Stimulated activated naive CD8-positive, alpha-beta T cell treated with anti-CD3 and anti-CD28 coated beads, Interleukin-15, Interleukin-2, amounts not matched to agents 100 ng/mL and 50 ng/mL, for 24 hours (primary cell): ENCODE data around the gene SEMA4G.

Experiments used
- H3K27ac Mint-ChIP-seq: one replicate; pipeline ENCODE4 v1.8.0; 2021; ENCODE audit warnings: mild to moderate bottlenecking, mixed read lengths
- H3K27me3 Mint-ChIP-seq: one replicate; pipeline ENCODE4 v1.8.0; 2021; ENCODE audit warnings: mixed read lengths
- H3K36me3 Mint-ChIP-seq: one replicate; pipeline ENCODE4 v1.8.0; 2021; ENCODE audit warnings: low read depth, mixed read lengths
- H3K4me1 Mint-ChIP-seq: one replicate; pipeline ENCODE4 v1.8.0; 2021; ENCODE audit warnings: low read depth, mixed read lengths
- H3K4me3 Mint-ChIP-seq: one replicate; pipeline ENCODE4 v1.8.0; 2021; ENCODE audit warnings: mild to moderate bottlenecking, mixed read lengths
- H3K9me3 Mint-ChIP-seq: one replicate; pipeline ENCODE4 v1.8.0; 2021; ENCODE audit warnings: mixed read lengths

The SEMA4G gene

DNA sequence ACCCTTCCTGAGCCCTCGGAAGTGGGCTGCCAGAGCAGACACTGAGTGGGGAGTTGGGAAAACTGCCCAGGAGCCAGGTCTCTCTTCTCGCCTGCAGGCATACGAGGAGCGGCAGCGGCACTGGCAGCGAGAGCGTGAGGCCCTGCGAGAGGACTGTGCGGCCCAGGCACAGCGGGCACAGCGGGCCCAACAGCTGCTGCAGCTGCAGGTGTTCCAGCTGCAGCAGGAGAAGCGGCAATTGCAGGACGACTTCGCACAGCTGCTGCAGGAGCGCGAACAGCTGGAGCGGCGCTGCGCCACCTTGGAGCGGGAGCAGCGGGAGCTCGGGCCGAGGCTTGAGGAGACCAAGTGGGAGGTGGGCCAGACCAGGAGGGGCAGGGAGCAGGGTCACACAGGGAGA, 36.1 kb downstream of the SEMA4G start:
- H3K36me3 Mint-ChIP-seq, result peaks cover 4% of the 10 kb centered on the region
- no peaks in the 10 kb centered on the region for H3K27me3 Mint-ChIP-seq
- H3K4me1 Mint-ChIP-seq, result peaks cover 9% of the 10 kb centered on the region
- no peaks in the 10 kb centered on the region for H3K9me3 Mint-ChIP-seq
- no peak overlapping the region for H3K27ac Mint-ChIP-seq
- no peak overlapping the region for H3K4me3 Mint-ChIP-seq

GRCh38 chr10:101005869-101006567, 36.7 kb downstream of the SEMA4G start:
- Mint-ChIP-seq H3K27ac (no peak overlapping the region), H3K36me3 (peaks cover 2% of the 10 kb centered on the region), H3K4me1 (peaks cover 3% of the 10 kb centered on the region), H3K27me3 (no peaks in the 10 kb centered on the region), H3K9me3 (no peaks in the 10 kb centered on the region), H3K4me3 (no peak overlapping the region)

GRCh38 chr10:101006593-101007098, 37.3 kb downstream of the SEMA4G start:
- Mint-ChIP-seq H3K27ac (no peak overlapping the region), H3K9me3 (no peaks in the 10 kb centered on the region), H3K4me1 (no peaks in the 10 kb centered on the region), H3K4me3 (no peak overlapping the region), H3K27me3 (no peaks in the 10 kb centered on the region), H3K36me3 (no peaks in the 10 kb centered on the region)

DNA sequence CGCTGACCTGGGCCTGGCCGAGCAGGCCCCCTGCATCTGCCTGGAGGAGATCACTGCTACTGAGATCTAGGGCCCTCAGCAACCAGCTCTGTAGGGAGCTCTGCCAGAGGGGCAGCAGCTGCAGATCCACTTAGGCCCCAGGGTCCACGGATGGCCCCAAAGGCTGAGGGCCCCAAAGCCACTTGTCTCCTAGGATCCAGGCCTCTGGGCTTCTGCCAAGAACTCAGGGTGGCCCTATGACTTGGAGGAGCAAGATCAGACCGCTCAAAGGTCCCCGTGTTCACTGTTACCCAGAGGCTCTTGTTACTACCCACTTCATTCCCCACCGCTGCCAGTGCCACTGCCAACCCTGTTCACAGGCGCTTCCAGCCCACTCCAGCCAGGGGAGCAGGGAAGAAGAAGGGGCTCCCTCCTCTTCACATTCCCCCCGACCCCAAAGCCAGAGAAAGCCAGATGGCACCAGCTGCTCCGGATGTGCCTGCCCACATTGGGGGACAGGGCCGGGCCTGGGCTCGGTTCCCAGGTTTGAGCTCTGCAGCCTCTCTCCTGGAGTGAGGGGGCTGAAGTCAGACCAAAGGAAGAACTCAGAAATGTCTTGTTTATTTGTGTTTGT, 37.9 kb downstream of the SEMA4G start:
- H3K4me3 Mint-ChIP-seq, result no peak overlapping the region
- no peaks in the 10 kb centered on the region for H3K9me3 Mint-ChIP-seq
- H3K27ac Mint-ChIP-seq, result no peak overlapping the region
- H3K36me3 Mint-ChIP-seq, result no peaks in the 10 kb centered on the region
- no peaks in the 10 kb centered on the region for H3K27me3 Mint-ChIP-seq
- H3K4me1 Mint-ChIP-seq, result no peaks in the 10 kb centered on the region

DNA sequence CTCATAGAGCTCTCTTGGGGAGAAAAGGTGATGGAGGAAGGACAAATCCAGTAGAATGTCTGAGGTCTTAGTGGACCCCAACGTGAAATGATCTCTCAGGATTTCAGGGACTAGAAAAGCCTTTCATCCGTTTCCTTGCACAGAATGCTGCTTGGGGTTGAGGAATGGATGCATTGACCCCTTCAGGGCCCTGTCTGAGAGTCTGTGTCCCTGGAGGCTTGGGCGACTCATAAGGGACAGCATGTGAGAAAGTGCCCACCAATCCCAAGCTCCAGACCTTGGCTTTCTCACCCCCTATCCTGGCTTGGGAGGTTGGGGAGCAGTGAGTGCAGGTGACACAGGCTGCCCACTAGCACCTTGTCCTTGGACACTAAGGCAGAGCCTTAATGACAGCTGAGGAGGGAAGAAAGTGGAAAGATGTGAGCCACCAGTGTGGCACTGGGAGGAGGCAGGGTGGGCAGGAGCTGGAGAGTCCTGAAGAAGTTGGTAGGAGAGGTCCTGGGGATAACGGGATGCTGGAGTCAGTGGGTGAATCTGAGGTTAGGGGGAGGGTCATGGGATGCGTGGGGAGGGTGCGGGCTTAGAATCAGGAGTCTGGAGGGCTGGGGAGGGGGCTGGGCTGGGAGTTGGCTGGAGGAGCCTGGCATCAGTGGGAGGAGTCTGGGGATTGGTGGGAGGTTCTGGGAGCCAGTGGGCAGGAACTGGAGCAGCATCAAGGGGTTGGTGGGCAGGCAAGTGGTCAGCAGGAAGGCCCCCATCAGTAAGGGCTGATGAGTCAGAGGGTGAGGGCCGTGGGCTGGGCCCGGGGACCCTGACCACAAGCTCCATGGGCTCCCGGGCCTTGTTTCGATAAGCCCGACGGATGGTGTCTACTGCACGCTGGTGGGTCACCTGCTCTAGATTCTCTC, 38.9 kb downstream of the SEMA4G start:
- Mint-ChIP-seq H3K4me3 (no peak overlapping the region), H3K36me3 (no peaks in the 10 kb centered on the region), H3K27ac (no peak overlapping the region), H3K9me3 (no peaks in the 10 kb centered on the region), H3K4me1 (peaks cover 7% of the 10 kb centered on the region), H3K27me3 (no peaks in the 10 kb centered on the region)

DNA sequence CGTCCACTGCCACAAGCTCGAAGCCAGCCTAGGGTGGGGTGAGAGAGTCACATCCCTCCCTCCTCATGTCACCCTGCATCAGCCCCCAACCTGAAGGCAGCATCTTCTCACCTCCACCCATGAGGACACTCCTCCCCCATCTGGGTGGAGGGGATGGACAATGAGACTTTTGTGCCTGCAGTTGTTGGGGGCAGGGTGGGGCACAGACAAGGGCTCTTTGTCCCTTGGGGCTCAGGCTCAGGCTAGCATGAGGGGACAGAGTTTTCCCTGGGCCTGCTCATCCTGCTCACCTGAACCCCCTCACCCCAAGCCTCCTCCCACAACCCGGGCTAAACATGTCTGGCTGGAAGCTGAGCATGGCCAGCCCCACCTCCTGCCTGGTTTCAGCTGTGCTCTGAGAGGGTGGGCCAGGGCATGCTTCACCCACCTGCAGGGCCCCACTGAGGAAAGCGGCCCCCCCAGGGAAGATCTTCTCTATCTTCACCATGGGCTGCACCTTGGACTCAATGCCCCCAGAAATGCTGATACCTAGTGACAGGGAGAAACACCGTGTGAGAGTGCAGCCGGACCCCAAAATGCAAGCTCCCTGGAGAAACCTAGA, 39.6 kb downstream of the SEMA4G start:
- no peaks in the 10 kb centered on the region for H3K36me3 Mint-ChIP-seq
- H3K4me1 Mint-ChIP-seq, result peaks cover 11% of the 10 kb centered on the region
- no peaks in the 10 kb centered on the region for H3K27me3 Mint-ChIP-seq
- H3K27ac Mint-ChIP-seq, result no peak overlapping the region
- H3K4me3 Mint-ChIP-seq, result no peak overlapping the region
- H3K9me3 Mint-ChIP-seq, result no peaks in the 10 kb centered on the region

DNA sequence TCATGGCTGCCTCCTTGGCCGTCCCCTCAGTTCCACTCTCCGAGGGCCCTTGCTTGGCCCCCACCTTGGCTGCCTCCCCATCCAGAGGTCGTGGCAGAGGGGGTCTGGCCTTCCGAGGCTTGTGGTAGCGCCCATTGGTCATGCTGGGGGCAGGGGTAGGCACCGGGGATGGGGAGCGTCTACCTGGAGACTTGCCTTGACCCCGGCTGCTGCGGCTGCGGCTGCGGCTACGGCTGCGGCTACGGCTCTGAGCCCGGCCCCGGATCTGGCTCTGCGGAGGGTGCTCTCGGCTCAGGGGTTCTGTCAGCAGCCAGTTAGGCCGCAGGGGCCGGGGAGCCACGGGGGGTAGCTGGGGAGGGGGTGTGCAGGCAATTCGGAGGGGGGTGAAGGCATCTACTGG, 41.0 kb downstream of the SEMA4G start:
- Mint-ChIP-seq H3K36me3 (no peaks in the 10 kb centered on the region), H3K27me3 (no peaks in the 10 kb centered on the region), H3K4me3 (no peak overlapping the region), H3K27ac (no peak overlapping the region), H3K9me3 (no peaks in the 10 kb centered on the region), H3K4me1 (peaks cover 25% of the 10 kb centered on the region)

- no peaks in the 10 kb centered on the region for H3K9me3 Mint-ChIP-seq
- H3K4me3 Mint-ChIP-seq, result no peak overlapping the region
Observed at GRCh38 chr10:101011517-101012423, 42.5 kb downstream of the SEMA4G start.

DNA sequence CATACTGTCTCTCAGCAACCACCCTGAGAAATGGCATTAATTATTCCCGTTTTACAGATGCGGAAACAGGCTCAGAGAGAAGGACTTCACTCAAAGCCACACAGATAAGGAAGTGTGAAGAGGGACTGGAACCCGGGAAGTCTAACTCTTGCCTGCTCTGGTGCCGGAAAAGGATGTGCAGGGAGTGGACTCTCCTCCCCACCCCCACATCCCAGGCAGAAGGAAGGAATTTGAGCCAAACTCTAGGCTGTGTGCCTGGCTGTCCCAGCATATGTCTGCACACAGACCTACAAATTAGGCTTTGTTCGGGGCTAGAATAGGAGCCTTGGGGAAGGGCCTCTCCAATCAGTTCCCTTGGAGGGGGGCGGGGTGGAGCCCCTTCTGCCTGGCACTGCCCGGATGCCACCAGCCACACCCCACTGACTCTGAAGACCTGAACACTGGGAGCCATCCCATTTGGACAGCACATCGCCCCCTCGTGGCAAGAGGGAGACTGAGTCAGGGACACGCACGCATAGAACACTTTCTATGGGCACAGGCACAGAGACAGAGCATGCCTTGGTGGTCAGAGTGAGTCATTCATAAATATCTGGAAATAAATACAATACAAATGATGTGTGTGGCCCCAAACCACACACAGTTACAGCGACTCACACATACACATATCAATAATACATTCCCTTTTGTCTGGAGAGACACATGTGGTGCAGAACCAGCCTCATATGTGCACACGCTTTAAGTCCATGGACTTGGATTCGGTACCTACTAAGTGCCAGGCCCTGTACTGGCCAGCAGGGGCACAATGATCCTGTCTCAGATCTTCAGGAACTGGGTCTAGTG, 43.4 kb downstream of the SEMA4G start:
- Mint-ChIP-seq H3K27ac (peak overlapping the region; percentile 56), H3K27me3 (peaks cover 18% of the 10 kb centered on the region), H3K4me3 (no peak overlapping the region), H3K9me3 (no peaks in the 10 kb centered on the region), H3K36me3 (no peaks in the 10 kb centered on the region), H3K4me1 (peaks cover 27% of the 10 kb centered on the region)

More at GRCh38 chr10:101011517-101012423, 42.5 kb downstream of the SEMA4G start:
- Mint-ChIP-seq H3K27ac (no peak overlapping the region), H3K4me1 (peaks cover 27% of the 10 kb centered on the region), H3K27me3 (peaks cover 8% of the 10 kb centered on the region), H3K36me3 (no peaks in the 10 kb centered on the region)

DNA sequence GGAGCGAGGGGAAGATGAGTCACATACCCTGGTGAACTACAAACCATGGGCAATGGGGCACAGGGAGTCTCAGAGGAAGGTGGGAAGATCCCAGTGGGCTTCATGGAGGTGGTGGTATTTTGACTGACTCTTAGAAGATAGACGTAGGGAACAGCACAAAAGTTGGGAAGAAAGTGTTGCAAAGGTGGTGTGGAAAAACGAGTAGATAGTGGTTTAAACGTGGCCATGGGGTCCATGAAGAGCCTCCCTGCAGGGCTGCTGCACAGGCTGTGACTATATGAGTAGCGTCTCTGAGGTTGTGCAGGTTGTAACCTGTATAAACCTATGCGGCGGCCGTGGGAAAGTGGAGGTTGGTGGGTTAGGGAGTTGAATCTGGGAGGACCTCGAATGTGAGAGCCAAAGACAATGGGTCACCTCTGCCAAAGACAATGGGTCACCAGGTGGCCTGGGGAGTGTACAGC, 44.1 kb downstream of the SEMA4G start:
- H3K4me3 Mint-ChIP-seq, result no peak overlapping the region
- H3K27me3 Mint-ChIP-seq, result peaks cover 20% of the 10 kb centered on the region
- H3K36me3 Mint-ChIP-seq, result no peaks in the 10 kb centered on the region
- peak overlapping the region; percentile 56 for H3K27ac Mint-ChIP-seq
- peaks cover 31% of the 10 kb centered on the region for H3K4me1 Mint-ChIP-seq
- no peaks in the 10 kb centered on the region for H3K9me3 Mint-ChIP-seq

- no peak overlapping the region for H3K4me3 Mint-ChIP-seq
- H3K27me3 Mint-ChIP-seq, result peaks cover 23% of the 10 kb centered on the region
- H3K9me3 Mint-ChIP-seq, result no peaks in the 10 kb centered on the region
- no peaks in the 10 kb centered on the region for H3K36me3 Mint-ChIP-seq
- peaks cover 35% of the 10 kb centered on the region for H3K4me1 Mint-ChIP-seq
- H3K27ac Mint-ChIP-seq, result peak overlapping the region; percentile 26
Observed at GRCh38 chr10:101014230-101014884, 45.1 kb downstream of the SEMA4G start.

DNA sequence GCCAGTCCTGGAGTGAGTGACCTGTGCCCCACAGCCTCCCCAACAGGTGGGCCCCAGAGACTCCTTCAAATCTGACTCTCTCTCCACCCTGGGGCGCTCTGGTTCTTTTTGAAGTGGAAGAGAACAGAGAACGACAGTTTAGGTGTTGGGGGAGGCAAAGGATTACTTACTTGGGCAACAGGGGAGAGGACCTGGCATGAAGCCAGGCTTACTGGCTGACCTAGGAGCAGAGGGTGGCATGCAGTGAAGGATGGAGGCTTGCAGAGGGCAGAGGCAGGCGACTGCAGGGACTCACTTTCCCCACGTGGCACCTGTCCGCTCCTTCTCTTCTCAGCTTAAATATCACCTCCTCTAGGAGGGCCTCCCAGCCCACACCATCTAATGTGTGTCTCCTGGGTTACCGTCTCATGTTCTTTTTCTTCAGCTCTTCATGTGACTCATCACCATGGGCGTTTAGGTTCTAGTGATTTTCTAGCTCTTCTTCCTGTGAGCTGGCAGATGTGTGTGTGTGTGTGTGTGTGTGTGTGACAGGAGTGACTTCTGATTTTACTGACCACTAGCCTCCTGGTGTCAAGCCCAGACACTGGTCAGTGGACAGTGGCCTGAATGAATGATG, 45.8 kb downstream of the SEMA4G start:
- H3K27ac Mint-ChIP-seq, result no peak overlapping the region
- H3K9me3 Mint-ChIP-seq, result no peaks in the 10 kb centered on the region
- H3K4me3 Mint-ChIP-seq, result no peak overlapping the region
- H3K4me1 Mint-ChIP-seq, result peaks cover 35% of the 10 kb centered on the region
- H3K27me3 Mint-ChIP-seq, result peaks cover 23% of the 10 kb centered on the region
- H3K36me3 Mint-ChIP-seq, result no peaks in the 10 kb centered on the region
